Measurements from ENCODE around the gene IL17REL. TPM values are rescaled to one million over a fixed set of nuclear protein-coding genes. Genes with fewer than 3 reads are reported as not detected.

The IL17REL gene
- total RNA-seq, 1 donor from 2014 or later, result not detected

GRCh38 chr22:49960159-49961004 is 52.2 kb downstream of the IL17REL start, which contains the start of gene PIM3:
TSS of gene PIM3 (plus strand) at chr22:49960772. CDS start at chr22:49960948, 176 bp downstream.
- DNase-seq (ENCODE audit: extremely low read depth, low read depth, low spot score), result no peak

- DNase-seq (ENCODE audit: extremely low read depth, low read depth, low spot score), result no peak
Measured at GRCh38 chr22:49959782-49960158, 52.8 kb downstream of the IL17REL start.

- no peak for DNase-seq (ENCODE audit: extremely low read depth, low read depth, low spot score)
Measured at GRCh38 chr22:49958931-49959781, 53.4 kb downstream of the IL17REL start.

- no peak for DNase-seq (ENCODE audit: extremely low read depth, low read depth, low spot score)
Measured at GRCh38 chr22:49958366-49958921, 54.1 kb downstream of the IL17REL start.

- DNase-seq (ENCODE audit: extremely low read depth, low read depth, low spot score), result no peak
Measured at GRCh38 chr22:49957826-49958365, 54.7 kb downstream of the IL17REL start.

- no peak for DNase-seq (ENCODE audit: extremely low read depth, low read depth, low spot score)
Measured at GRCh38 chr22:49956914-49957825, 55.4 kb downstream of the IL17REL start.

GRCh38 chr22:49956418-49956770 is 56.2 kb downstream of the IL17REL start:
- no peak for DNase-seq (ENCODE audit: extremely low read depth, low read depth, low spot score)

- no peak for DNase-seq (ENCODE audit: extremely low read depth, low read depth, low spot score)
Measured at GRCh38 chr22:49955581-49956417, 56.8 kb downstream of the IL17REL start.

- no peak for DNase-seq (ENCODE audit: extremely low read depth, low read depth, low spot score)
Measured at GRCh38 chr22:49954991-49955580, 57.5 kb downstream of the IL17REL start.

- no peak for DNase-seq (ENCODE audit: extremely low read depth, low read depth, low spot score)
Measured at GRCh38 chr22:49954354-49954753, 58.2 kb downstream of the IL17REL start.

- DNase-seq (ENCODE audit: extremely low read depth, low read depth, low spot score), result no peak
Measured at GRCh38 chr22:49953680-49954344, 58.8 kb downstream of the IL17REL start.

- DNase-seq (ENCODE audit: extremely low read depth, low read depth, low spot score), result no peak
Measured at GRCh38 chr22:49953027-49953679, 59.4 kb downstream of the IL17REL start.

GRCh38 chr22:49951986-49952896 is 60.3 kb downstream of the IL17REL start:
- DNase-seq (ENCODE audit: extremely low read depth, low read depth, low spot score), result no peak

GRCh38 chr22:49951678-49951985 is 60.9 kb downstream of the IL17REL start:
- DNase-seq (ENCODE audit: extremely low read depth, low read depth, low spot score), result no peak

GRCh38 chr22:49951000-49951677 is 61.4 kb downstream of the IL17REL start:
- DNase-seq (ENCODE audit: extremely low read depth, low read depth, low spot score), result no peak

- no peak for DNase-seq (ENCODE audit: extremely low read depth, low read depth, low spot score)
Measured at GRCh38 chr22:49950396-49950994, 62.1 kb downstream of the IL17REL start.

Measured in glomerular endothelial cell (primary cell).